HG02759 (cell line): ENCODE measurements around the gene NUP50.

Experiments
- ATAC-seq: cut with Tn5 transposase; IDR thresholded peaks from one replicate; pipeline ENCODE4 v1.9.1; 2021; ENCODE audit warnings: mild to moderate bottlenecking, moderate library complexity; ENCODE audit not compliant: unreplicated experiment

Gene NUP50

GRCh38 chr22:45227645-45228400 is 64.1 kb downstream of the NUP50 start:
- no peak for ATAC-seq

DNA sequence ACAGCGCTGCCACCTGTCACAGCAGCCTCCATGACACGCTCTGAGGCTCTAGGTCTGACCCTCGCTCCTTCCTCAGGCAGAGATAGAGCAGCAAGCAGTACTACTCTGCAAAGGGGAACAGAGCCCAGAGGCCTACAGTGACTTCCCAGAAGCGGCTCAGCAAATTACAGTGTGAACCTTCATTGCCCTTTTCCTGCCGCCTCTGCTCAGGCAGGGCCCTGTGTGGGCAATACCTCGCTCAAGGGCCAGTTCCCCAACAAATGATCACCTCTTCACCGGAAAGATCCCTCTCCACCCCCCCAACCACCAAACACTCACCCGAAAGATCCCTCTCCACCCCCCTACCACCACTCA is 64.7 kb downstream of the NUP50 start:
- no peak for ATAC-seq

DNA sequence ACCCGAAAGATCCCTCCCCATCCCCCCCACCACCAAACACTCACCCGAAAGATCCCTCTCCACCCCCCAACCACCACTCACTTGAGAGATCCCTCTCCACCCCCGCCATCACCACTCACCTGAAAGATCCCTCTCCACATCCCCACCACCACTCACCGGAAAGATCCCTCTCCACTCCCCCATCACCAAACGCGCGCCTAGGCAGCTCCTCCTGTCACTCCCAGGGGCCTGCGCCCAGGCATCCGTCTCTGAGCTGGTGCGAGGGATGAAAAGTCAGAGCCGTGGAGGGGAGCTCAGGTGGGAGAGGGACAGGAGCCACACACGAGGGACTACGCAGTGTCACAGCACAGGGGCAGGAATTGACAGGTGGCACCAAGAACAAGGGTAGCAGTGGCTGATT is 65.5 kb downstream of the NUP50 start:
- ATAC-seq: no peak

DNA sequence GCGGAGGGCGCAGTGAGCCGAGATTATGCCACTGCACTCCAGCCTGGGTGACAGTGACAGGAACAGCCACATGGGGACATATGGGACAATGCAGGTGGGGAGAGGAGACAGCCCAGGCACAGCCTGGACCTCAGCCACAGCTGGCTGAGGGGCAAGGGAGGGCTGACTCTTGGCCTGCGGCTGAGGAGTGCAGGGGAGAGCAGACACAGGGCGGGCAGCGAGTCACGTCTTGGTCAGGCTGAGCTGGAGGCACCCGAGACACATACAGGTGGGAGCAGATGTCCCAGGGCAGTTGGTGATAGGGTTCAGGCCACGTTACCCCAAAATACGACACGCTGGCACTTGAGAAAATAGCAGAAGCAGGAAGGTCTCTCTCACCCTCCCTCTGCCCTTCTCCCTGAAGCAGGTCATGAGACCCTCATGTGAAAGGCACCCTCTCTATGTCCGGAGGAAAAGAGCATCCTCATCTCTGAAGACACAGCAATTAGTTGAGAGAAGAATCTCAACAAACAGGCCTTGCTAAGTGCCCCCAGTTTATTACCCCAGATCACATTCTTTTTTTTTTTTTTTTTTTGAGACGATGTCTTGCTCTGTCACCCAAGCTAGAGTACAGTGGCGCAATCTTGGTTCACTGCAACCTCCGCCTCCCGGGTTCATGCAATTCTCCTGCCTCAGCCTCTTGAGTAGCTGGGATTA is 66.4 kb downstream of the NUP50 start:
- ATAC-seq: no peak

DNA sequence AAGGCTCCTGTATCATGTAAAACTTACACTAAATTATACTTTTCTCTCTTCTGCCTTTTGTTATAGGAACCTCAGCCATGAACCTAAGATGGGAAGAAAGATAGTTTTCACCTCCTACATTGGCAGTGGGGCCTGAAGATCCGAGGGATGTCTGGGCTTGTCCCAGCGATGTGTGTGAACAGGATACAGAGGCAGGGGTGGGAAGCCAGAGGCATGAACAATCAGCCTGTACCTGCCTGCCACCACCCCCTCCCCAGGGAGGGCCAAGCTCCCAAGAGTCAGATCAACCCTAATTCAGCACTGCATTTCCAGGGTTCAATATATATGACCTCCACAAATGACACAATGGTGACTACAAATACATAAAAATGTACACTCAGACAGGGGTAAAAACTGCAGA is 67.6 kb downstream of the NUP50 start:
- no peak for ATAC-seq

DNA sequence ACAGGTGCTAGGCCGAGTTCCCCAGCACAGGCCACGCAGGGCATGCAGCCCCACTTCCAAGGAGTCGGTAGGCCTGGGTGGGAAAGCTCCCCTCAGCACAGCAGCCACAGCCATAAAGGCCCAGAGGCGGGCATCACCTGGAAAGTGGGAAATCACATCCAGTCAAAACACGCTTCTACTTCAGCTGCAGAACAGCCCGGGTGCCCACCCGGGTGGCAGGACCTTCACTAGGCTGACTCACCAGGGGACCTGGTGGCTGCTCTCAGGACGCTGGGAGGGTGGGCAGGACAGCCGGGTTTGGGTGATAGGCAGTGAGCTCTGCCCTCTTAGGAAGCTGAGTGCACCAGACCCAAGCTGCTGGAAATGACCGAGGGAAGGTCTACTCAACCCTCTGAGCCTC is 69.7 kb downstream of the NUP50 start:
- ATAC-seq: no peak

DNA sequence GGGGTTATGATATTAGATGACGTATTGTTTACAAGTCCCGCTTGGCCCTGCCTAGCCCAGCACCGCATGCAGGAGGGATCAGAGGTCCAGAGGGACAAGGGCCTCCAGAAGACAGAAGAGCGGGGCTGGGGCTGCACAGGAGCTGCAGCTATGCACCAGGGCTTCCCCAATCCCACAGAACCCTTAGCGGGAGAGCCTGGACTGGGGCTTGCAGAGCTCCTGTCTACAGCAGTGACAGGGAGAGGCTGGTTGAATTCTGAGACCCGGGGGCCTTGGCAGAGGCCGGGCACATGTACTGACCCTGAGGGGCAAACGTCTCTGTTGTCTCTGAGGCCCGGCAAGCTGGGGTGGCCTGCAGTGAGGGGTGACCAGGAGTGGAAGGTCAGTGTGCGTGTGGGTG is 70.1 kb downstream of the NUP50 start:
- ATAC-seq: no peak

GRCh38 chr22:45235101-45235777 is 71.5 kb downstream of the NUP50 start:
- ATAC-seq: peak; percentile 80

GRCh38 chr22:45235851-45236342 is 72.2 kb downstream of the NUP50 start:
- ATAC-seq: peak; percentile 16

GRCh38 chr22:45237065-45237990 is 73.6 kb downstream of the NUP50 start:
- no peak for ATAC-seq
